RWPE1 (cell line): ENCODE measurements around the gene GALNT1.
A peak's percentile ranks its signal among the peaks of the same experiment; 100 is the strongest.

ENCODE experiments used
- CTCF ChIA-PET: fragments of 350-600 bp; sonication (Branson Sonifier 250); formaldehyde crosslinking; extraction: SDS; loops from one replicate; lab custom pipeline; 2021; lab: Yijun Ruan, JAX
- POLR2A ChIA-PET: fragments of 400-600 bp; formaldehyde crosslinking; extraction: SDS; loops from one replicate; lab custom pipeline; 2020; ENCODE audit warnings: antibody characterized with exemption; ENCODE audit not compliant: low non-redundant PET; lab: Yijun Ruan, JAX
- DNase-seq: peaks from one replicate; pipeline ENCODE4 v3.0.0; 2012; ENCODE audit warnings: low spot score
- H3K27ac ChIP-seq: fragments of 450-650 bp; 2 replicates; pipeline ENCODE4 v1.5.1; 2017
- CTCF ChIP-seq: fragments of 450-650 bp; conservative IDR thresholded peaks from 2 replicates; pipeline ENCODE4 v1.5.1; 2017; ENCODE audit warnings: low read depth, mild to moderate bottlenecking

Gene GALNT1

GRCh38 chr18:35581546-35581897 is at the start of gene GALNT1:
Gene GALNT1, plus strand, starts transcription at chr18:35581740. Its CDS starts 72,923 bp downstream, at chr18:35654663.
- H3K27ac ChIP-seq: peak within 1 kb of the TSS; percentile 83

GRCh38 chr18:35533916-35534405 is 47.6 kb upstream of the GALNT1 start:
- POLR2A ChIA-PET: no interaction called here
- CTCF ChIA-PET: no interaction called here
- no peak for TF ChIP-seq CTCF
- H3K27ac ChIP-seq: no peak overlapping the region
- no peak for DNase-seq

More at GRCh38 chr18:35581546-35581897, at the start of gene GALNT1:
- no peak for DNase-seq
- TF ChIP-seq CTCF: no peak
- ChIA-PET POLR2A (interaction anchor here (0.6 kb wide), 1 partner anchor 22 kb away, joined by 3 read pairs; no protein-coding TSS in a partner anchor), CTCF (no interaction called here)

- no peak for DNase-seq
- TF ChIP-seq CTCF: no peak
- CTCF ChIA-PET: no interaction called here
- POLR2A ChIA-PET: no interaction called here
- no peak overlapping the region for H3K27ac ChIP-seq
Measured at GRCh38 chr18:35535297-35535696, 46.2 kb upstream of the GALNT1 start.

GRCh38 chr18:35542356-35542755 is 39.2 kb upstream of the GALNT1 start:
- TF ChIP-seq CTCF: no peak
- H3K27ac ChIP-seq: no peak overlapping the region
- ChIA-PET POLR2A (no interaction called here), CTCF (no interaction called here)
- no peak for DNase-seq

- CTCF ChIA-PET: interaction anchor here (0.7 kb wide), 1 partner anchor 788 kb away, joined by 3 read pairs; no protein-coding TSS in a partner anchor
- DNase-seq: no peak
- POLR2A ChIA-PET: no interaction called here
- no peak overlapping the region for H3K27ac ChIP-seq
- no peak for TF ChIP-seq CTCF
Measured at GRCh38 chr18:35547008-35547605, 34.4 kb upstream of the GALNT1 start.

GRCh38 chr18:35549564-35549963 is 32.0 kb upstream of the GALNT1 start:
- H3K27ac ChIP-seq: no peak overlapping the region
- DNase-seq: no peak
- no peak for TF ChIP-seq CTCF
- ChIA-PET POLR2A (no interaction called here), CTCF (no interaction called here)
